K562 (cell line): ENCODE data around the gene STAB1. TPM values are rescaled to one million over a fixed set of nuclear protein-coding genes. Genes with fewer than 3 reads are reported as not detected.

Source experiments
- ATF3 ChIP-seq, 2 experiments: fragments of 450-650 bp in 1 of 2; sonication (generic) in 1 of 2; formaldehyde crosslinking in 1 of 2; IDR thresholded peaks in 1 of 2; conservative IDR thresholded peaks in 1 of 2; 2 replicates each; pipeline versions ENCODE4 v1.6.1 to v1.8.1; 2016 to 2023; ENCODE audit warnings: mild to moderate bottlenecking in 2 of 2, moderate library complexity in 2 of 2, inconsistent platforms in 1 of 2, missing genetic modification reagents in 1 of 2
- CBX1 ChIP-seq: sonication (generic); IDR thresholded peaks from 2 replicates; pipeline ENCODE4 v1.6.1; 2016; ENCODE audit warnings: antibody characterized with exemption, low read depth, mild to moderate bottlenecking
- CEBPB ChIP-seq: fragments of 450-650 bp; IDR thresholded peaks from 2 replicates; pipeline ENCODE4 v1.6.1; 2016; ENCODE audit warnings: missing genetic modification characterization, missing compliant biosample characterization
- CREB1 ChIP-seq, 2 experiments: sonication (generic) in 1 of 2; formaldehyde crosslinking in 1 of 2; IDR thresholded peaks; 2 replicates each; pipeline versions ENCODE4 v1.6.1 to v1.8.0; 2012 to 2022; ENCODE audit warnings: inconsistent platforms in 1 of 2, mild to moderate bottlenecking in 1 of 2, missing genetic modification reagents in 1 of 2, moderate library complexity in 1 of 2
- CREM ChIP-seq: IDR thresholded peaks from 2 replicates; pipeline ENCODE4 v1.6.1; 2014; ENCODE audit warnings: antibody characterized with exemption, low read depth
- ESRRA ChIP-seq: fragments of 450-650 bp; IDR thresholded peaks from 2 replicates; pipeline ENCODE4 v1.6.1; 2014; ENCODE audit warnings: low read depth, mild to moderate bottlenecking, moderate library complexity, borderline replicate concordance
- FOXA1 ChIP-seq: fragments of 450-650 bp; IDR thresholded peaks from 2 replicates; pipeline ENCODE4 v1.6.1; 2016; ENCODE audit warnings: mild to moderate bottlenecking, borderline replicate concordance
- ID3 ChIP-seq, 2 experiments: fragments of 250-450 bp in 1 of 2; fragments of 450-650 bp in 1 of 2; sonication (Bioruptor Pico) in 1 of 2; IDR thresholded peaks; 2 replicates each; pipeline versions ENCODE4 v1.6.1 to v1.8.0; 2016 to 2021; ENCODE audit warnings: mild to moderate bottlenecking in 2 of 2, moderate library complexity in 2 of 2, missing compliant biosample characterization in 1 of 2, missing genetic modification characterization in 1 of 2
- OTX1 ChIP-seq: fragments of 450-650 bp; formaldehyde crosslinking; IDR thresholded peaks from 2 replicates; pipeline ENCODE4 v1.4.0; 2022; ENCODE audit warnings: mild to moderate bottlenecking
- PPARD ChIP-seq: fragments of 250-450 bp; sonication (Bioruptor Pico); IDR thresholded peaks from 2 replicates; pipeline ENCODE4 v1.8.0; 2022; ENCODE audit warnings: inconsistent platforms, mild to moderate bottlenecking, moderate library complexity
- PTRF ChIP-seq: fragments of 450-650 bp; IDR thresholded peaks from 2 replicates; pipeline ENCODE4 v1.6.1; 2016; ENCODE audit warnings: mild to moderate bottlenecking, missing genetic modification characterization, missing compliant biosample characterization
- PURB ChIP-seq: sonication (generic); formaldehyde crosslinking; IDR thresholded peaks from 2 replicates; pipeline ENCODE4 v1.9.0; 2021; ENCODE audit warnings: low read depth, mild to moderate bottlenecking, missing genetic modification reagents
- RNF219 ChIP-seq: fragments of 250-450 bp; sonication (Bioruptor Pico); IDR thresholded peaks from 2 replicates; pipeline ENCODE4 v1.5.0; 2022; ENCODE audit warnings: mild to moderate bottlenecking
- SMC3 ChIP-seq: conservative IDR thresholded peaks from 2 replicates; pipeline ENCODE4 v1.6.1; 2011; ENCODE audit warnings: low read depth, low read length, improper control_type of control experiment; ENCODE audit not compliant: insufficient read depth
- YY1 ChIP-seq, 3 experiments: IDR thresholded peaks; 2 replicates each; pipeline ENCODE4 v1.6.1; 2011; ENCODE audit warnings: low read length in 2 of 3, mild to moderate bottlenecking in 2 of 3, moderate library complexity in 2 of 3, borderline replicate concordance in 1 of 3, control low read depth in 1 of 3, low read depth in 1 of 3; ENCODE audit not compliant: insufficient read depth in 3 of 3, insufficient replicate concordance in 2 of 3, control insufficient read depth in 1 of 3, insufficient read length in 1 of 3; ENCODE audit errors: extremely low read depth in 1 of 3
- ZC3H11A ChIP-seq: IDR thresholded peaks from 2 replicates; pipeline ENCODE4 v1.6.1; 2012; ENCODE audit warnings: low read depth, low read length, improper control_type of control experiment
- ZNF124 ChIP-seq: sonication (generic); formaldehyde crosslinking; IDR thresholded peaks from 2 replicates; pipeline ENCODE4 v1.8.1; 2022; ENCODE audit warnings: missing genetic modification reagents
- ZNF146 ChIP-seq: IDR thresholded peaks from one replicate; pipeline ENCODE4 v1.6.1; 2018; ENCODE audit warnings: missing compliant biosample characterization; ENCODE audit not compliant: unreplicated experiment
- ZNF408 ChIP-seq: fragments of 250-450 bp; sonication (Bioruptor Pico); IDR thresholded peaks from 2 replicates; pipeline ENCODE4 v1.4.0; 2020; ENCODE audit warnings: low read depth, mild to moderate bottlenecking, moderate library complexity
- polyA plus RNA-seq, 8 experiments: library from polyadenylated mRNA; depleted of rRNA in 4 of 8; stranded (reverse) in 5 of 8; unstranded in 3 of 8; fragments of >200 nt; fragmentation: Nextera tagmentation in 2 of 8; fragmentation: Illumina TruSeq in 1 of 8; extraction: Ambion mirVana in 2 of 8; extraction: Trizol in 1 of 8; gene quantifications; 2 replicates each; pipeline versions ENCODE4 v1.2.1 to v1.2.3, GENCODE V29; 2011 to 2014; ENCODE audit warnings: inconsistent platforms in 1 of 8, missing spikeins in 1 of 8
- total RNA-seq, 7 experiments: library from RNA; depleted of rRNA in 6 of 7; stranded (reverse); fragments of >200 nt in 6 of 7; fragmentation: Illumina TruSeq in 2 of 7; extraction: Trizol in 2 of 7; gene quantifications; 2 replicates each; pipeline versions ENCODE4 v1.2.1 to v1.2.3, GENCODE V29; 2011 to 2021; ENCODE audit warnings: low replicate concordance in 1 of 7
- TF ChIP-seq, protein P1 (sequence below): fragments of 450-650 bp; IDR thresholded peaks from 2 replicates; pipeline ENCODE4 v1.6.1; 2016; ENCODE audit warnings: antibody characterized with exemption

The STAB1 gene
- total and polyA plus RNA-seq, 9 of the 15 experiments (the other 6 are each of a cell fraction or from before 2014, with no cell fraction given), result 0.20 to 3.9 (median 1.2) TPM

GRCh38 chr3:52536369-52537164 is 41.4 kb downstream of the STAB1 start, which contains the start of gene UQCC5 (continued):
- TF ChIP-seq ID3 (CRISPR knock-in tag; IDR thresholded peaks at IDR 0.05) (no peak), ID3 (tag; IDR thresholded peaks at IDR 0.05) (no peak), FOXA1 (no peak), PPARD (CRISPR knock-in tag) (no peak), RNF219 (CRISPR knock-in tag) (no peak), ZNF146 (no peak), ZNF124 (CRISPR knock-in tag) (no peak), ZC3H11A (no peak), CREM (peak; percentile 67), CBX1 (no peak), ESRRA (0 out of 2 replicates have a peak, but pooled peaks have one; percentile 17), CREB1 (IDR thresholded peaks at IDR 0.05) (0 out of 2 replicates have a peak, but pooled peaks have one; percentile 25), CREB1 (CRISPR knock-in tag; IDR thresholded peaks at IDR 0.05) (no peak), OTX1 (CRISPR knock-in tag) (0 out of 2 replicates have a peak, but pooled peaks have one; percentile 44), CEBPB (tag) (no peak), PTRF (tag) (no peak), ATF3 (IDR thresholded peaks at IDR 0.05) (no peak), ATF3 (CRISPR knock-in tag; conservative IDR thresholded peaks at IDR 0.05) (no peak), YY1 (IDR thresholded peaks at IDR 0.05; ENCODE audit: borderline replicate concordance in 1 of 3, control insufficient read depth in 1 of 3, extremely low read depth in 1 of 3, insufficient read depth in 3 of 3, insufficient read length in 1 of 3, insufficient replicate concordance in 2 of 3, low read depth in 1 of 3, low read length in 2 of 3) (peak in 1 of 3 experiments; percentile 45), SMC3 (no peak), PURB (CRISPR knock-in tag) (no peak), ZNF408 (no peak)
- TF ChIP-seq, protein P1, sequence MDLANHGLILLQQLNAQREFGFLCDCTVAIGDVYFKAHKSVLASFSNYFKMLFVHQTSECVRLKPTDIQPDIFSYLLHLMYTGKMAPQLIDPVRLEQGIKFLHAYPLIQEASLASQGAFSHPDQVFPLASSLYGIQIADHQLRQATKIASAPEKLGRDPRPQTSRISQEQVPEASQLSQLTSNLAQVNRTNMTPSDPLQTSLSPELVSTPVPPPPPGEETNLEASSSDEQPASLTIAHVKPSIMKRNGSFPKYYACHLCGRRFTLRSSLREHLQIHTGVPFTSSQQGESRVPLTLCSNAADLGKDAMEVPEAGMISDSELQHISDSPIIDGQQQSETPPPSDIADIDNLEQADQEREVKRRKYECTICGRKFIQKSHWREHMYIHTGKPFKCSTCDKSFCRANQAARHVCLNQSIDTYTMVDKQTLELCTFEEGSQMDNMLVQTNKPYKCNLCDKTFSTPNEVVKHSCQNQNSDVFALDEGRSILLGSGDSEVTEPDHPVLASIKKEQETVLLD, result peak; percentile 57; the same call in 1 of the 2 replicates
